GM19328 (cell line): Measurements from ENCODE around the gene WDR77.

Experiments
- ATAC-seq: cut with Tn5 transposase; IDR thresholded peaks from one replicate; pipeline ENCODE4 v1.9.1; 2021; ENCODE audit warnings: mild to moderate bottlenecking, moderate library complexity; ENCODE audit not compliant: unreplicated experiment

Gene WDR77

GRCh38 chr1:111448918-111449702 lies at the start of gene WDR77, which contains the start of gene ATP5PB:
Gene WDR77 (minus strand): TSS chr1:111449256. CDS start chr1:111449169, 87 bp downstream.
Gene ATP5PB (plus strand): TSS chr1:111449464. CDS start chr1:111449542, 78 bp downstream.
- ATAC-seq: peak; percentile 90

GRCh38 chr1:111497592-111497991 lies 48.5 kb upstream of the WDR77 start:
- ATAC-seq: no peak

- no peak for ATAC-seq
These were observed 47.3 kb upstream of the WDR77 start for GRCh38 chr1:111496398-111496797.

- ATAC-seq: no peak
These were observed 42.0 kb upstream of the WDR77 start for GRCh38 chr1:111491070-111491469.

- no peak for ATAC-seq
These were observed 41.2 kb upstream of the WDR77 start for GRCh38 chr1:111490220-111490619.

- ATAC-seq: no peak
These were observed 40.5 kb upstream of the WDR77 start for GRCh38 chr1:111489604-111490003.

- no peak for ATAC-seq
These were observed 39.6 kb upstream of the WDR77 start for GRCh38 chr1:111488669-111489068.

GRCh38 chr1:111487133-111487532 lies 38.1 kb upstream of the WDR77 start:
- no peak for ATAC-seq

GRCh38 chr1:111486431-111486830 lies 37.4 kb upstream of the WDR77 start:
- ATAC-seq: no peak

- ATAC-seq: no peak
These were observed 35.5 kb upstream of the WDR77 start for GRCh38 chr1:111484391-111485026.

GRCh38 chr1:111483876-111484275 lies 34.8 kb upstream of the WDR77 start:
- ATAC-seq: no peak

- ATAC-seq: no peak
These were observed 34.1 kb upstream of the WDR77 start for GRCh38 chr1:111483166-111483565.

GRCh38 chr1:111481387-111482221 lies 32.5 kb upstream of the WDR77 start:
- no peak for ATAC-seq

- no peak for ATAC-seq
These were observed 31.6 kb upstream of the WDR77 start for GRCh38 chr1:111480674-111481073.

GRCh38 chr1:111476761-111477309 lies 27.8 kb upstream of the WDR77 start:
- peak; percentile 68 for ATAC-seq

GRCh38 chr1:111476214-111476613 lies 27.2 kb upstream of the WDR77 start:
- ATAC-seq: no peak

GRCh38 chr1:111475701-111476100 lies 26.6 kb upstream of the WDR77 start:
- ATAC-seq: no peak

- no peak for ATAC-seq
These were observed 25.5 kb upstream of the WDR77 start for GRCh38 chr1:111474521-111474920.

- ATAC-seq: no peak
These were observed 25.1 kb upstream of the WDR77 start for GRCh38 chr1:111474106-111474505.

- ATAC-seq: no peak
These were observed 22.5 kb upstream of the WDR77 start for GRCh38 chr1:111471538-111471937.

- peak; percentile 69 for ATAC-seq
These were observed 22.0 kb upstream of the WDR77 start for GRCh38 chr1:111471012-111471411.
